ENCODE data around the gene RPL41. TPM values are rescaled to one million over a fixed set of nuclear protein-coding genes. Genes with fewer than 3 reads are reported as not detected.
"Not testable (repeated sequence)": the region's sequence is repeated elsewhere in the genome, so short reads cannot be mapped to it uniquely, and the experiment has no call there.

Gene RPL41
- total RNA-seq, 1 donor = 5,493 TPM

DNA sequence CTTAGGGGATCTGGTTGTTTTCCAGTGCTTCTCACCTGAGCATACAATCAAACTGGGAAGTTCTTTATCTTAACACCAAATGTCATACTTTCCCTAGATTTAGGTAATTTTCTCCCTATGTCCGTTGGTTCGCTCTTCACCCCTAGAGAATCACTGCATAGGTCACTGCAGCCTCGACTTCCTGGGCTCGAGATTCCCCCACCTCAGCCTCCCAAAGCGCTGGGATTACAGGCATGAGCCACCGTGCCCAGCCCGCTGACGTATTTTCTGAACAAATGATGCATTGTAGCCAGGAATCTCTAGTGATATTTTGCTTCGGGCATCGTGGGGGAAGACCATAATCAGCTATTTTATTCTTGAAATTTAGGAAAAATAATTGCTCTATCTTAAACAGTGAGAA, 1.1 kb upstream of the RPL41 start:
- peaks cover 35% of the 10 kb centered on the region for H3K4me1 ChIP-seq (ENCODE audit: insufficient read depth, low read length)
- H3K9me3 ChIP-seq (ENCODE audit: low read depth, low read length) = no peaks in the 10 kb centered on the region
- H3K27me3 ChIP-seq (ENCODE audit: insufficient read depth, low read length) = no peaks in the 10 kb centered on the region
- H3K4me3 ChIP-seq (ENCODE audit: low read length) = peak overlapping the region; percentile 91

DNA sequence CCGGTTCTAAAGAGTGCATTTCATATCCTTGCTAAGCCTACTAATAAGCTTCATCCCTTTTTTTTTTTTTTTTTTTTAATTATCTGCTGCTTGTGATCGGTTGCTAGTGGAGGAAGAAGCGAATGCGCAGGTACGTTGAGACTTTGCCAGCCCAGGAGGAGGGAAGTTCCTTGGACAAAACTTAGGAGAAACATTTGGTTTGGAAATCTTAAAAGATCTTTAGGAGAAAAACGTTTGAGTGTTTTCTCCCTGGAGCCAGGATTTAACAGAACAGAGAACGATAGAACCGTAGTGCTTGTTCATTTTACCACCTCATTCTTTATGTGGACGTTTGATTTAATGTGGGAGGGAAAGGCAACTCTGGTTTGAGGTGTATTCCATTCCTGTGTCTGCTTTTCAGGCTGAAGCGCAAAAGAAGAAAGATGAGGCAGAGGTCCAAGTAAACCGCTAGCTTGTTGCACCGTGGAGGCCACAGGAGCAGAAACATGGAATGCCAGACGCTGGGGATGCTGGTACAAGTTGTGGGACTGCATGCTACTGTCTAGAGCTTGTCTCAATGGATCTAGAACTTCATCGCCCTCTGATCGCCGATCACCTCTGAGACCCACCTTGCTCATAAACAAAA, 761 bp downstream of the RPL41 start:
- H3K9me3 ChIP-seq (ENCODE audit: low read depth, low read length) = not testable (repeated sequence)
- peak overlapping the region; percentile 91 for H3K4me3 ChIP-seq (ENCODE audit: low read length)

DNA sequence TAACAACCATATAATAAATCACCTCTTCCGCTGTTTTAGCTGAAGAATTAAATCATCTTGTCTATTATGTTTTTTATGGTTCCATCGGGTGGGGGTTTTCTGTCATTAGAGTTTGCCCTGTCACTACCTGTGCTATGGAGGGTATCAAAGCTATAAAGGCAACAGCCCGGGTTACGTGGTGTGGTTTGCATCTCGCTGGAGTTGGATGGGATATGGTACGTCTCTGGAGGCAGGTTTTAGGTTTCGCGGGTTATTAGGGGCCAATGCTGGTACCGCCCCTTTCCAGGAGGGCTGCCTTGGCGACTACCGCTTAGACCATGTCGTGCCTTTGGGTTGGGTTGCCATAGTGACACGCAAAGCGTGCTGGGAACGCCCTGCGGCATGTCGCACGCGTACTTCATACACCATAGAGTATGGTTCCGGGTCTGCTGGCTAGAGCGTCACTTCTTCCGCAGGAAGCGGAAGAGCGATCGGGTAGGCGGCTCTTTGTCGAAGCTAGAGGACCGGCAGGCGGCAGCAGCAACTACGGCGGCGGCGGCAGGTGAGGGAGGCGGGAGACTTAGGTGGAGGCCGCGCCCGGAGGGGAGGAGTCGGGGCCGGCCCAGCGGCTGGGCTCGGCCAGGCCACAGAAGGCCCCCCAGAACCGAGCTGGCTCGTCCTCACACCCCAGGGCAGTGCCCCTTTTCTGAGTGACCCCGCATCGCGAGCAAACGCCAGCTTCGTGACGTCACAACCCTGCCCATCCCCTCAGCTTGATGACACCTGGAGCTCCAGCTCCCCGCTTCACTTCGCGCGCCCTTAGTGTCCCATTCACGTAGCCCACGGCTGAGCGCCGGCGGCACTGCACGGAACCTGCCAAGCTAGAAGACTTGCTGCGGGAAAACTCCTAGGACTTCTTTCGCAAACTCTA, 1.6 kb downstream of the RPL41 start, which contains the start of gene ZC3H10:
TSS of gene ZC3H10 (plus strand) at position 489 of the 910 bp plus-strand sequence. CDS start 2,297 bp downstream, outside the sequence.
- Histone ChIP-seq H3K9me3 (ENCODE audit: low read depth, low read length) (no peaks in the 10 kb centered on the region), H3K27me3 (ENCODE audit: insufficient read depth, low read length) (no peaks in the 10 kb centered on the region), H3K4me1 (ENCODE audit: insufficient read depth, low read length) (peaks cover 35% of the 10 kb centered on the region), H3K4me3 (ENCODE audit: low read length) (peak within 1 kb of the TSS; percentile 91)

More for the DNA sequence above, 761 bp downstream of the RPL41 start:
- H3K27me3 ChIP-seq (ENCODE audit: insufficient read depth, low read length) = not testable (repeated sequence)
- peaks cover 35% of the 10 kb centered on the region for H3K4me1 ChIP-seq (ENCODE audit: insufficient read depth, low read length)

DNA sequence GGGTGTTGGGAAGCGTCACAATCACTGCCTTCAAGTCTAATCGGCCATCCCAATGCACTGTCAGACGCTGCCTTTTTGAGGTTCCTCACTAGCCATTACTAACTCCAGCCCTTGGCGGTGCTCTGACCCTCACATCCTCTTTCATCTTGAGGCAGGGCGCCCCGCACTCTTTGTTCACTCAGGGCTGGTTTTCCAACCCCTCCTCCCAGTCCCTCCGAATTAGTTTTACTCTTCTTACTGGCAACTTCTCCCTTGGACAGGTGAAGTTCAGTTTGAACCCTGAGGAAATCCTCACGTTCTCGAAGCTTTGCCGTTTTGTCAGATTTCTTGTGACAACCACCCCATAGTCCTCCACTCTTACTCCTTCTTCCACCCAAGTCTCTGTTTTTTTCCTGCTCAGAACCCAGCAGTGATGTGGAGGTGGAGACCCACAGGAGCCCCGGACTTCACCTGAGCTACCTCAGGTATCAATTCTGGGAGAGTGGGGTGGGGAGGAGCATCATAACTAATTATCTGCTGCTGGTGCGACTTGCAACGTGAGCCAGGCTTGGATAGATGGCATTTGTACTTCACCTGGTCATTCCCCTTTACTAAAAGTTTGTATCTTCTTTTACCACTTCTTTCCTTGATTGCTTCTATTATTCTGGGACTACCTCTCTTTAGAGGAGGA, 2.4 kb downstream of the RPL41 start:
- no peaks in the 10 kb centered on the region for H3K9me3 ChIP-seq (ENCODE audit: low read depth, low read length)
- peaks cover 37% of the 10 kb centered on the region for H3K4me1 ChIP-seq (ENCODE audit: insufficient read depth, low read length)
- peak overlapping the region; percentile 91 for H3K4me3 ChIP-seq (ENCODE audit: low read length)
- H3K27me3 ChIP-seq (ENCODE audit: insufficient read depth, low read length) = no peaks in the 10 kb centered on the region

DNA sequence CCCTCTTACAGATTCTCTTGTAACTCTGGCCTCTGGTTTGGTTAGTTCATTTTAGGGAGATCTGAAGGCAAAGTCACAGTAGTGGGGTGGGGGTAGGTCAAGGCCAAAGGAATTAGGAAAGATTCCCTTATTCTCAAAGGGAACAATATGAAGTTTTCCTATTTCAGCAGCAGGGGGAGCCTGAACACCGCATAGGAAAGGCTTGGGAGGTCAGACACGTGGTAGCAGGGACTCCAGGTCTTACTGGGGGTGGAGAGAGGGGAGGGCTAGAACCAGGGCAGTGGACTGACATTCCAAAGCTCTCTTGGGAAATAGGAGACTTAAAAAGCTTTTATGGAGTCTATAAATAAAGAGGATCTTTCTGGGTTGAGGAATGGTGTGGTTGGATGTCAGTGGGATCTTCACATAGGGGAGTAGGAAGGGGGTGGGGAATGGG, 2.9 kb downstream of the RPL41 start:
- no peaks in the 10 kb centered on the region for H3K27me3 ChIP-seq (ENCODE audit: insufficient read depth, low read length)
- H3K4me3 ChIP-seq (ENCODE audit: low read length) = no peak overlapping the region
- no peaks in the 10 kb centered on the region for H3K9me3 ChIP-seq (ENCODE audit: low read depth, low read length)
- peaks cover 42% of the 10 kb centered on the region for H3K4me1 ChIP-seq (ENCODE audit: insufficient read depth, low read length)

DNA sequence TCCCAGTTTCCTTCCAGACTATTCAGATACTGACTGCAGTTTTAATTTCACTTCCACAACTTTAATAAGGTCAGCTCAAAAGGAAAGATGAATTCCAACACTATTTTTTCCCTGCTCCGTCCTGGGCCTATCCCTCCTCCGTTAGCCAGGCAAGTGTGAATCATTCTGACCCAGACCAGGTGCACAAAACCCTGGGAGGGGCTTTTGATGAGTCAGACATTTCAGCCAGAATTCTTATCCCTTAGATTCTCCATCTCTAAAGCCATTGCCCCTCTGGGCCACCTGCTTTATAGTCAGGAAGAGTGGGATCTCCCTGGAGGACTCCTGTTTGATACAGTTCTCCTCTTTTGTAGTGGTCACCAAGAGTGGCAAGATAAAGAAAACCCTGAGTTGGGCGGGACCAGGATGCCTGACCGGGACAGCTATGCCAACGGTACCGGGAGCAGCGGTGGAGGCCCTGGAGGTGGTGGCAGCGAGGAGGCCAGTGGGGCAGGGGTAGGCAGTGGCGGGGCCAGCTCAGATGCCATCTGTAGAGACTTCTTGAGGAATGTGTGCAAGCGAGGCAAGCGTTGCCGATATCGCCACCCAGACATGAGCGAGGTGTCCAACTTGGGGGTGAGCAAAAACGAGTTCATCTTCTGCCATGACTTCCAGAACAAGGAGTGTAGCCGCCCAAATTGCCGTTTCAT, 3.9 kb downstream of the RPL41 start:
- H3K9me3 ChIP-seq (ENCODE audit: low read depth, low read length) = no peaks in the 10 kb centered on the region
- no peak overlapping the region for H3K4me3 ChIP-seq (ENCODE audit: low read length)
- H3K4me1 ChIP-seq (ENCODE audit: insufficient read depth, low read length) = peaks cover 48% of the 10 kb centered on the region
- no peaks in the 10 kb centered on the region for H3K27me3 ChIP-seq (ENCODE audit: insufficient read depth, low read length)

DNA sequence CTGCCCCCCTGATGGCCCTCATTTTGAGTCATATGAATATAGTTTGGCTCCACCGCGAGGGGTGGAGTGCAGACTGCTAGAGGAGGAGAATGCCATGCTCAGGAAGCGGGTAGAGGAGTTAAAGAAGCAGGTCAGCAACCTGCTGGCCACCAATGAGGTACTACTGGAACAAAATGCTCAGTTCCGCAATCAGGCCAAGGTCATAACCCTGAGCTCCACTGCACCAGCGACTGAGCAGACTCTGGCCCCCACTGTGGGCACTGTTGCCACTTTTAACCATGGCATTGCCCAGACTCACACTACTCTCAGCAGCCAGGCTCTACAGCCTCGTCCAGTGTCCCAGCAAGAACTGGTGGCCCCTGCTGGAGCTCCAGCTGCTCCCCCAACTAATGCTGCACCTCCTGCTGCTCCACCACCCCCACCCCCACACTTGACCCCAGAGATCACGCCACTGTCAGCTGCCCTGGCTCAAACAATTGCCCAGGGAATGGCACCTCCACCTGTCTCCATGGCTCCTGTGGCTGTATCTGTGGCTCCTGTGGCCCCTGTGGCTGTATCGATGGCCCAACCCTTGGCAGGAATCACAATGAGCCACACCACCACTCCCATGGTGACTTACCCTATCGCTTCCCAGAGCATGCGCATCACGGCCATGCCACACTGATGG, 4.9 kb downstream of the RPL41 start:
- Histone ChIP-seq H3K27me3 (ENCODE audit: insufficient read depth, low read length) (no peaks in the 10 kb centered on the region), H3K9me3 (ENCODE audit: low read depth, low read length) (no peaks in the 10 kb centered on the region), H3K4me1 (ENCODE audit: insufficient read depth, low read length) (peaks cover 52% of the 10 kb centered on the region), H3K4me3 (ENCODE audit: low read length) (no peak overlapping the region)

DNA sequence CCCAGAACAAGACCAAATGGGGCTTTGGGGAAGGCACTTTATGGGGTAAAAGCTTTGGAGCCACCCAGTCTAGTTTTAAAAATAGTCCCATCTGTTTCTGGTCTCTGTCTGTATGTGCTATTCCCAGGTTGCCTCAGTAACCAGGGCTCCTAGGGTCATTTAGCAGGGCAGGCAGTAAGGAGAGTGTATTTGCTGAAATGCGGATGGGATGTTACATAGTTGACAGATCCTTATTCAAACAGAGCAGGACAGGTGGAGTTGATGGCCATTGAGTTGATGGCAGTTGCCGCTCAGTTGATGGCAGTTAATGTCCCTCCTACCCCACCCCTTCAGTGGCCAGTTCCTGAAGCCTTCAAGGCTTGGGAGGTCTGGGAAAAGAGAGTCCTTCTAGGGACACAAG, 6.2 kb downstream of the RPL41 start:
- no peak overlapping the region for H3K4me3 ChIP-seq (ENCODE audit: low read length)
- peaks cover 58% of the 10 kb centered on the region for H3K4me1 ChIP-seq (ENCODE audit: insufficient read depth, low read length)
- H3K27me3 ChIP-seq (ENCODE audit: insufficient read depth, low read length) = no peaks in the 10 kb centered on the region
- H3K9me3 ChIP-seq (ENCODE audit: low read depth, low read length) = no peaks in the 10 kb centered on the region

DNA sequence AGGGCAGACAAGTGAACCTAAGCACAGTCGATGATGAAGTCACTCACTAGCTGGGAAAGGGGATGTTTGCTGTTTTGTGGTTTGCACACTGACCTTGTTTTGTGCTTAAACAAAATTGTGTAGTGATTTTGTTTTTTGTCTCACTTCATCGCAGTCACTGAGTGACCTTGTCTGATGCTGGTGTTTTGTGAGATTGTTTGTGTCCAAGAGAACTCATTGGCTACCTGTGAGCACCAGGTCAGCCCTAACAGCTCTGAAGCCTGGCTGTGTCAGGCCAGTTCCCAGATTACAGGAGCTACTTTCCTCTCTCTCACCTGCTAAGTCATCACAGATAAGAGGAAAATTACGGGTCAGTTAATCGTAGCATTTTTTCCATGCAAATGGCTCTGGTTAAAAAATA, 7.7 kb downstream of the RPL41 start:
- peaks cover 47% of the 10 kb centered on the region for H3K4me1 ChIP-seq (ENCODE audit: insufficient read depth, low read length)
- no peaks in the 10 kb centered on the region for H3K27me3 ChIP-seq (ENCODE audit: insufficient read depth, low read length)
- no peaks in the 10 kb centered on the region for H3K9me3 ChIP-seq (ENCODE audit: low read depth, low read length)
- H3K4me3 ChIP-seq (ENCODE audit: low read length) = no peak overlapping the region

DNA sequence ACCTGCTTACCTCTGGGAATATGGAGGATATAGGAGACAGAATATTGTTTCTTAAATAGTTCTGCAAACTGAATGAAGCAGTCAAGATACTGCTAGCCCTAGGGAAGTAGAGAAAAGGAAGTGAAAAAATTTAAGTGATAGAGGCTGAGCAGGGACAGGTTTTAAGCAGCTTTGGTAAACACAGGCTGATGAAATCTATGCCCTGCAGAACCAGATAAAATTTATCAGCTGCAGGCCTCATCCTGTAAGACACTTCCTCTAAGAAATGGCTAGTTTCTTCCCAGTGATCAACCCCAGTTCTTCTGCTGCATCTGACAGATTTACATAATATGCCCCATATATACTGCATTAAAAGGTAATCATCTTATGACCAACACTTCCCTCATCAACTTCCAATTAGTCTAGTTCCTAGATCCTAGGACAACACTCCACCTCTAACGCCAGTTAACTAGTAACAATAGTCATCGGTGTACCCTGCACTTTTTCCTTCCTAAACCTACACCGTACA, 10.4 kb downstream of the RPL41 start:
- peaks cover 62% of the 10 kb centered on the region for H3K4me1 ChIP-seq (ENCODE audit: insufficient read depth, low read length)

DNA sequence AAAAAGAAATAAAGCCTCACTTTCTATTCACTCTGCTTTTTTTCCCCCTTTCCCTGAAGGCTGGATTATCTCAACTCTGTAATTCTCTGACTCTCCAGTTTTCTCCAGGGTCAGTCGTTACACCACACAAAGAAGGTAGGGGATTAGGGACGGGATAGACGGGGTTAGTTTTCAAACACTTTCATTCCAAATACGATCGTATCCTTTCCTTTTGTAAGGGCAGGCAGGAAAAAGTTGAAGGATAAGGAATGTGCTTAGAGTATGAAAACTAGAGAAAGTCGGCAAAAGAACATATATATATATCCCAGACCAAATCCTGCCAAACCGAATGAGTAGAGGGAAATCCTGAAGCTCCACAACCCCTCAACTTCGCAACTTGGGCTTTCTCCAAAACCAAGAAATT, 11.1 kb downstream of the RPL41 start:
- H3K4me3 ChIP-seq (ENCODE audit: low read length) = peak overlapping the region; percentile 79
- H3K27me3 ChIP-seq (ENCODE audit: insufficient read depth, low read length) = no peaks in the 10 kb centered on the region
- H3K9me3 ChIP-seq (ENCODE audit: low read depth, low read length) = no peaks in the 10 kb centered on the region
- peaks cover 68% of the 10 kb centered on the region for H3K4me1 ChIP-seq (ENCODE audit: insufficient read depth, low read length)

More for the DNA sequence above, 10.4 kb downstream of the RPL41 start:
- Histone ChIP-seq H3K27me3 (ENCODE audit: insufficient read depth, low read length) (no peaks in the 10 kb centered on the region), H3K4me3 (ENCODE audit: low read length) (no peak overlapping the region), H3K9me3 (ENCODE audit: low read depth, low read length) (no peaks in the 10 kb centered on the region)

DNA sequence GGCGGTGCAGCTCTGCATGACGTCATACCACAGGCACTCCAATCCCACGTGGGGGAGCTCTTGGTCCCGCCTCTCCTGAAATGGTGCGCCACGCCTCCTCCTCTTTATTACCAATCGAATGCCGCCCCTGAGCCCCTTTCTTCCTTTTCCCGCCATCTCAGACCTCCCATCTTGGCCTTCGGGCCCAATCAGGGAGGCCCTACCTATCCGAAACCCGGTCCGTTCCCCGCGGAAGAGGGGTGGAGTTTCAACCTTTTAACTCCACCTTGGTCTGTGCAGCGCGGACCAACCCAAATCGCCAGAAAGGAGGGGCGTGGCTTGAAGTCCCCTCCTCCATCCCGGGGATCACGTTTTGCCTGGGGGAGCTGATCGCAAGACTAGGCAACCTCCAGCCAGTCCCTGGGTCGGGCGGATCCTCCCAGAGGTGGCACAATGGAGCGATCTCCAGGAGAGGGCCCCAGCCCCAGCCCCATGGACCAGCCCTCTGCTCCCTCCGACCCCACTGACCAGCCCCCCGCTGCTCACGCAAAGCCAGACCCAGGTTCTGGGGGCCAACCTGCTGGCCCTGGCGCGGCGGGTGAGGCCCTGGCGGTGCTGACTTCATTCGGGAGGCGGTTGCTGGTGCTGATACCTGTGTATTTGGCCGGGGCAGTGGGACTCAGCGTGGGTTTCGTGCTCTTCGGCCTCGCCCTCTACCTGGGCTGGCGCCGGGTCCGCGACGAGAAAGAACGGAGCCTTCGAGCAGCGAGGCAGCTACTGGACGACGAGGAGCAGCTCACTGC, 11.6 kb downstream of the RPL41 start, which contains the start of gene ESYT1:
TSS of gene ESYT1 (plus strand) at position 380 of the 782 bp plus-strand sequence. CDS start at position 433, 53 bp downstream.
- Histone ChIP-seq H3K9me3 (ENCODE audit: low read depth, low read length) (no peaks in the 10 kb centered on the region), H3K4me1 (ENCODE audit: insufficient read depth, low read length) (peaks cover 68% of the 10 kb centered on the region), H3K27me3 (ENCODE audit: insufficient read depth, low read length) (no peaks in the 10 kb centered on the region), H3K4me3 (ENCODE audit: low read length) (peak within 1 kb of the TSS; percentile 79)

DNA sequence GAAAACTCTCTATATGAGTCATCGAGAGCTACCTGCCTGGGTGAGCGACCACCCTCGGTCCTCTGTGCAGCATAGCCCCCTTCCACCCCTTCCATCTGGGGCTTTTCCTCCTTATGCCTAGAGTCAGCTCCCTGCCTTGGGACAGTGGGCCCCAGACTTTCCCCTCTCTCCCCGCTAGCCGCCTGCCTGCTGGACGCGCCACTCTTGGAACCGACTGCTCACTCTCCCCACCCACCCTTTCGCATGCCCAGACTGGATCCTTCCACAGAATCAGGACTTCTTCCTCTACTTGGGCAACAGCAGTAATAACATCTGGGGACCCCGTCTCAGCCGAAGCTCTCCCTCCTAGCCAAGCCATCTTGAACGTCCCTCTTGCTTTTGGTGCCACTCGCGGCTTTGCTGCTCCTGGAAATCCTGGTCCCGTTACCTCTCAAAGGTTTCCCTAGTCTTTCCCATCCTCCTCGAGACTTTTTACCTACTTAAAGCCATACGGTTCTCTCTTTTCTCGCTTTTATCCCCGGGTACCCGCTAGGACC, 12.3 kb downstream of the RPL41 start:
- Histone ChIP-seq H3K4me3 (ENCODE audit: low read length) (peak overlapping the region; percentile 79), H3K4me1 (ENCODE audit: insufficient read depth, low read length) (peaks cover 66% of the 10 kb centered on the region), H3K9me3 (ENCODE audit: low read depth, low read length) (no peaks in the 10 kb centered on the region), H3K27me3 (ENCODE audit: insufficient read depth, low read length) (no peaks in the 10 kb centered on the region)

All from mononuclear cell (primary cell).